Stimulated activated naive B cell treated with anti-CD40 and anti-IgM and Interleukin-4, amounts not matched to agents 10 μg/mL and 1 μg/mL and 100 μg/mL, for 72 hours (primary cell): ENCODE results near the gene RNF121.
A peak's percentile ranks its signal among the peaks of the same experiment; 100 is the strongest.
"Not testable (repeated sequence)": the region's sequence is repeated elsewhere in the genome, so short reads cannot be mapped to it uniquely, and the experiment has no call there.

ENCODE experiments used
- ATAC-seq, 2 donors: fragments of 150-1000 bp; cut with Tn5 transposase; replicated peaks; 2 replicates each; pipeline ENCODE4 v1.10.0; 2021; ENCODE audit warnings: moderate library complexity in 1 of 2
- DNase-seq: peaks from one replicate; pipeline ENCODE4 v3.0.0; 2021
- H3K27ac Mint-ChIP-seq: one replicate; pipeline ENCODE4 v1.8.0; 2022; ENCODE audit warnings: mild to moderate bottlenecking, mixed read lengths
- H3K27me3 Mint-ChIP-seq, 2 donors: one replicate each; pipeline ENCODE4 v1.8.0; 2022; ENCODE audit warnings: mixed read lengths in 2 of 2
- H3K36me3 Mint-ChIP-seq, 2 donors: one replicate each; pipeline ENCODE4 v1.8.0; 2022; ENCODE audit warnings: mixed read lengths in 2 of 2, mild to moderate bottlenecking in 1 of 2
- H3K4me1 Mint-ChIP-seq, 2 donors: one replicate each; pipeline ENCODE4 v1.8.0; 2022; ENCODE audit warnings: mixed read lengths in 2 of 2, mild to moderate bottlenecking in 1 of 2
- H3K4me3 Mint-ChIP-seq, 2 donors: one replicate each; pipeline ENCODE4 v1.8.0; 2022; ENCODE audit warnings: mild to moderate bottlenecking in 2 of 2, mixed read lengths in 2 of 2, moderate library complexity in 1 of 2
- H3K9me3 Mint-ChIP-seq, 2 donors: one replicate each; pipeline ENCODE4 v1.8.0; 2022; ENCODE audit warnings: mixed read lengths in 2 of 2, mild to moderate bottlenecking in 1 of 2

RNF121 gene

DNA sequence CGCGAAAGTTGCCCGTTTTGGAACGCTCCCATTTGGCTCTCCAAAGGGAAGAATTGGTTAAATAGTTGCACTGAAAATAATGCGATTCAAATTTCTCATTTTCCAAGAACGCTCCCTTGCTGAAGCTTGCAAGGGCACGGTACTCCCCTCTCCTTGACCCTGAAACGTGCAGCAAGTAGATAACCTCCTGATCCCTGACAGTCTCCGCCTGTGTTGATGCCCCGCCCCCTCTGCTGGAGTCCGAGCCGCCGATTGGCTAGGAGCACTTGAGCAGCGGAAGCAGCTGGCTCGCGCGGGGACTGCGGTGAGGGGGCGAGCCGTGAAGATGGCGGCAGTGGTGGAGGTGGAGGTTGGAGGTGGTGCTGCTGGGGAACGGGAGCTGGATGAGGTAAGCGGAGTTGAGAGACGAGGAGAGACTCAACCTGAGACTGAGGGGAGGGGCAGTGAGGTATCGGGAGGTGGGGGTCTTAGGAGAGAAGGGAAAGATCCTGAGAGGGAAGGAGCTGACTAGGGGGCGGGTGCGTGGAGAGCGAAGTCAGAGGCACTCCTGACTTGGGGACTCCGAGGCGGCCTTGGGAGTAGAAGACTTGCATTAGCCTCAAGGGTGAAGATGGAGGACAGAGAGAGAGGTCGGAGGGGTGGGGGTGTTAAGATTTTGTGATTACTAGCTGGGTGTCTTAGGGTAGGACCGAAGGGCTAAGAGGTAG is at the start of gene RNF121:
RNF121 (plus strand) TSS at position 310 of the 707 bp plus-strand sequence; CDS start at position 326, 16 bp downstream.
- peaks cover 23 to 28% of the 10 kb centered on the region in 2 donors for H3K36me3 Mint-ChIP-seq
- peaks cover 26 to 42% of the 10 kb centered on the region in 2 donors for H3K4me1 Mint-ChIP-seq
- peak; percentile 82 to 87 for ATAC-seq
- DNase-seq, result peak; percentile 96
- peak within 1 kb of the TSS; percentile 92 to 96 for H3K4me3 Mint-ChIP-seq
- H3K27ac Mint-ChIP-seq, result peak within 1 kb of the TSS; percentile 100
- H3K9me3 Mint-ChIP-seq, result no peaks in the 10 kb centered on the region
- no peaks in the 10 kb centered on the region for H3K27me3 Mint-ChIP-seq

DNA sequence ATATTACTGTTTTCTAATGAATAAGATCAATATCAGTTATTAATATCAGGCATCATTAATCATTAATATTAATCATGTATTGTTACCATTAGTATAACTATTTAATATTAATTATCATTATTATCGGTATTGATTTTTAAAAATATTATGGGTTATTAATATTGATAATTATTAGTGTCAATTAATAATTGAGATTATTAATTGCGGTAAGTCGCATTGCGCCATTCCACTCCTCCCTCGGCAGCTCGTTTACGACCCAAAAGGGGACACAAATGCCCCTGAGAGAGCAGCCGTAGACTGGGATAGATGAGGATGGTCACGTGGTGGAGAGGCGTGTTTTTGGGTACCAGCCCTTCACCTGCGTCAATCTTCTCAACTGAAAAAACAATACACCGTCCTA is 43.0 kb upstream of the RNF121 start:
- not testable (repeated sequence) for H3K4me3 Mint-ChIP-seq, H3K9me3 Mint-ChIP-seq, ATAC-seq, DNase-seq, H3K27me3 Mint-ChIP-seq, H3K27ac Mint-ChIP-seq
- peaks cover 9 to 27% of the 10 kb centered on the region in 2 donors for H3K36me3 Mint-ChIP-seq
- peaks cover 6 to 11% of the 10 kb centered on the region in 2 donors for H3K4me1 Mint-ChIP-seq

DNA sequence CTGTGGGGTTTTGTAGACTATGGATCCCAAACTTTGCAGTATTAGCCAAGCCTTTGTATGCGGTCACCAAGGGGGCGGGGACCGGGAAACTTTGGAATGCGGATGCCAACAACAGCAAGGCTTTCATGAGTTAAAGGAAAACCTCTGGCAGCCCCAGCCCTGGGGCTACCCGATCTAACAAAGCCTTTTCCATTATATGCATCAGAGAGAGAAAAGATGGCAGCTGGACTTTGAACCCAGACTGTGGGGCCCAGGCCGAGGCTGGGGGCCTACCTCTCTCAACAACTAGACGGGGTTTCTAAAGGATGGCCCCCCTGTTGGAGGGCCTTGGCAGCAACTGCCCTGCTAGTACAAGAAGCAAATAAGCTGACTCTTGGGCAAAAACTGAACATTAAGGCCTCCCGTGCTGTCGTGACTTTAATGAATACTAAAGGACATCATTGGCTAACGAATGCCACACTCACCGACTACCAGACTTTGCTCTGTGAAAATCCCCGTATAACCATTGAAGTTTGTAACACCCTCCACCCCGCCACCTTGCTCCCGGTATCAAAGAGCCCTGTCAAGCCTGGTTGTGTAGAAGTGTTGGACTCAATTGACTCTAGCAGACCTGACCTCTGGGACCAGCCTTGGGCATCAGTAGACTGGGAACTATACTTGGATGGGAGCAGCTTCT is 40.4 kb upstream of the RNF121 start:
- not testable (repeated sequence) for H3K4me3 Mint-ChIP-seq, H3K9me3 Mint-ChIP-seq, H3K27ac Mint-ChIP-seq, ATAC-seq, H3K27me3 Mint-ChIP-seq, DNase-seq
- Mint-ChIP-seq H3K4me1 (peaks cover 6 to 11% of the 10 kb centered on the region in 2 donors), H3K36me3 (peaks cover 11 to 29% of the 10 kb centered on the region in 2 donors)

DNA sequence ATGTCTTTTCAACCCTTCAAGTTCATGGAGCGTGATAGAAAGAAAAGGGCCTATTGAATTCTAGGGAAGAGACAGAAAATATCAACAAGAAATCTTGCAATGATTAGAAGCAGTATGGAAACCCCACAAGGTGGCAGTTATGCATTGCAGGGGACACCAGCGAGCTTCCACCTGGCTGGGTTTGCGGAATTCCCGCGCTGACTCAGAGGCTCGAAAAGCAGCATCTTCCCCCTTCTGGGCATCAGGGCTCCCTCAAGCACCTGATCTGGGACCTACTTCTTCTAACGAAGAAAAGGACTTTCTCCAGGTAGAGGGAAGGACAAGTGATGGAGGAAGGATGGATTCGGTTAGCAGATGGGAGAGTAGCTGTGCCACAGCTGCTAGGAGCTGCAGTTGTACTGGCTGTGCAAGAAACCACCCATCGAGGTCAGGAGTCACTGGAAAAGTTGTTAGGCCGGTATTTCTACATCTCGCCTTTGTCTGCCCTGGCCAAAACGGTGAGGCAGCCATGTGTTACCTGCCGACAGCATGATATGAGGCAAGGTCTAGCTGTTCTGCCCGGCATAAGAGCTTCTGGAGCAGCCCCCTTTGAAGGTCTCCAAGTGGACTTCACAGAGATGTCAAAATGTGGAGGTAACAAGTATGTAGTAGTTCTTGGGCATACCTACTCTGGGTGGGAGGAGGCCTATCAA is 39.5 kb upstream of the RNF121 start:
- not testable (repeated sequence) for H3K27ac Mint-ChIP-seq, ATAC-seq
- peaks cover 16 to 38% of the 10 kb centered on the region in 2 donors for H3K36me3 Mint-ChIP-seq

DNA sequence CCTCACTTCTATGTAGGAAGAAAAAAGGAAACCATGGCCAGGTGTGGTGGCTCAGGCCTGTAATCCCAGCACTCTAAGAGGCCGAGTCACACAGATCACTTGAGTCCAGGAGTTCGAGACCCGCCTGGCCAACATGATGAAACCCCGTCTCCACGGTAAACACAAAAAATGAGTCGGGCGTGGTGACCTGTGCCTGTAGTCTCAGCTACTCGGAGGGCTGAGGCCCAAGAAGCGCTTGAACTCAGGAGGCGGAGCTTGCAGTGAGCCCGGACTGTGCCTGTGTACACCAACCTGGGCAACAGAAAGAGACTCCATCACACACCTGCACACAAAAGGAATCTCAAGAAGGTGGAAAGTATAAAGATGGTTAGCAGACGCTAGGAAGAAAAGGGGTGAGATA is 32.9 kb upstream of the RNF121 start:
- H3K4me3 Mint-ChIP-seq, result no peak overlapping the region
- ATAC-seq (no peak), DNase-seq (no peak)
- H3K9me3 Mint-ChIP-seq, result peaks cover 3 to 4% of the 10 kb centered on the region in 2 donors
- H3K4me1 Mint-ChIP-seq, result no peaks in the 10 kb centered on the region
- H3K36me3 Mint-ChIP-seq, result peaks cover 40 to 45% of the 10 kb centered on the region in 2 donors
- H3K27ac Mint-ChIP-seq, result no peak overlapping the region
- no peaks in the 10 kb centered on the region for H3K27me3 Mint-ChIP-seq

More for the DNA sequence above, 39.5 kb upstream of the RNF121 start:
- H3K9me3 Mint-ChIP-seq, H3K27me3 Mint-ChIP-seq, DNase-seq, H3K4me3 Mint-ChIP-seq: not testable (repeated sequence)
- peaks cover 6 to 11% of the 10 kb centered on the region in 2 donors for H3K4me1 Mint-ChIP-seq

DNA sequence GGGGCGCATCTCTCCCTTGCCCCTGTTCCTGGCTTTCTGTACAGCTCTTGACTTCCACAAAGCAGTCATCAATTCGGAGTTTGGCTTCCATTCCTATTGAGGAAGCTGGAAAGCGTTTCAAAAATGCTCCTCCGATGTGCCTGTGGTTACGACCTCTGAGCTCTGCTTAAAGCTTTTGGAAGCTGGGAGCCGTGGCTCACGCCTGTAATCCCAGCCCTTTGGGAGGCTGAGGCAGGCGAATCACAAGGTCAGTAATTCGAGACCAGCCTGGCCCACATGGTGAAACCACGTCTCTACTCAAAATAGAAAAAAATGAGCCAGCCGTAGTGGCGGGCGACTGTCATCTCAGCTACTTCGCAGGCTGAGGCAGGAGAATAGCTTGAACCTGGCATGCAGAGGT is 27.7 kb upstream of the RNF121 start:
- not testable (repeated sequence) for ATAC-seq, H3K9me3 Mint-ChIP-seq, H3K4me3 Mint-ChIP-seq, H3K27me3 Mint-ChIP-seq, H3K27ac Mint-ChIP-seq, DNase-seq, H3K4me1 Mint-ChIP-seq
- H3K36me3 Mint-ChIP-seq, result peaks cover 30 to 42% of the 10 kb centered on the region in 2 donors

DNA sequence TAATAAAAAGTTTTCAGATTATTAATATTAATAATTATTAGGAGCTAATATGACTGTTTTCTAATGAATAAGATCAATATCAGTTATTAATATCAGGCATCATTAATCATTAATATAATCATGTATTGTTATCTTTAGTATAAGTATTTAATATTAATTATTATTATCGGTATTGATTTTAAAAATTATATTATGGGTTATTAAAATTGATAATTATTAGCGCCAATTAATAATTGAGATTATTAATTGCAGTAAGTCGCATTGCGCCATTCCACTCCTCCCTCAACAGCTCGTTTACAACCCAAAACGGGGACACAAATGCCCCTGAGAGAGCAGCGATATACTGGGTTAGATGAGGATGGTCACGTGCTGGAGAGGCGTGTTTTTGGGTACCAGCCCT is 20.6 kb upstream of the RNF121 start:
- no peak overlapping the region for H3K27ac Mint-ChIP-seq
- peaks cover 25 to 38% of the 10 kb centered on the region in 2 donors for H3K36me3 Mint-ChIP-seq
- H3K27me3 Mint-ChIP-seq, result no peaks in the 10 kb centered on the region
- no peaks in the 10 kb centered on the region for H3K9me3 Mint-ChIP-seq
- no peak overlapping the region for H3K4me3 Mint-ChIP-seq
- H3K4me1 Mint-ChIP-seq, result peaks cover 11 to 12% of the 10 kb centered on the region in 2 donors
- ATAC-seq, result no peak
- DNase-seq, result no peak

DNA sequence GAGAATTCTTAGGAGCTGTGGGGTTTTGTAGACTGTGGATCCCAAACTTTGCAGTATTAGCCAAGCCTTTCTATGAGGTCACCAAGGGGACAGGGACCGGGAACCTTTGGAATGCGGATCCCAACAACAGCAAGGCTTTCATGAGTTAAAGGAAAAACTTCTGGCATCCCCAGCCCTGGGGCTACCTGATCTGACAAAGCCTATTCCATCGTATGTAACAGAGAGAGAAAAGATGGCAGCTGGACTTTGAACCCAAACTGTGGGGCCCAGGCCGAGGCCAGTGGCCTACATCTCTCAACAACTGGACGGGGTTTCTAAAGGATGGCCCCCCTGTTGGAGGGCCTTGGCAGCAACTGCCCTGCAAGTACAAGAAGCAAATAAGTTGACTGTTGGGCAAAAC is 18.1 kb upstream of the RNF121 start:
- H3K9me3 Mint-ChIP-seq, ATAC-seq, H3K27me3 Mint-ChIP-seq, H3K4me3 Mint-ChIP-seq, H3K27ac Mint-ChIP-seq, DNase-seq: not testable (repeated sequence)
- peaks cover 11 to 12% of the 10 kb centered on the region in 2 donors for H3K4me1 Mint-ChIP-seq
- peaks cover 34 to 49% of the 10 kb centered on the region in 2 donors for H3K36me3 Mint-ChIP-seq

DNA sequence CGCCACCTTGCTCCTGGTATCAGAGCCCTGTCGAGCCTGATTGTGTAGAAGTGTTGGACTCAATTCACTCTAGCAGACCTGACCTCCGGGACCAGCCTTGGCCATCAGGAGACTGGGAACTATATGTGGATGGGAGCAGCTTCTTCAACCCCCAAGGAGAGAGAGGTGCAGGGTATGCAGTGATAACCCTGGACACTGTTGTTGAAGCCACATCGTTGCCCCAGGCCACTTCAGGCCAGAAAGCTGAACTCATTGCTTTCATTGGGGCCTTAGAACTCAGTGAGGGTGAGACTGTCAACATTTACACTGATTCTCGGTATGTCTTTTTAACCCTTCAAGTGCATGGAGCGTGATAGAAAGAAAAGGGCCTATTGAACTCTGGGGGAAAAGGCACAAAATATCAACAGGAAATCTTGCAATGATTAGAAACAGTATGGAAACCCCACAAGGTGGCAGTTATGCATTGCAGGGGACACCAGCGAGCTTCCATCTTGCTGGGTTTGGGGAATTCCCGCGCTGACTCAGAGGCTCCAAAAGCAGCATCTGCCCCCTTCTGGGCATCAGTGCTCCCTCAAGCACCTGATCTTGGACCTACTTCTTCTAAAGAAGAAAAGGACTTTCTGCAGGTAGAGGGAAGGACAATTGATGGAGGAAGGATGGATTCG is 17.4 kb upstream of the RNF121 start:
- DNase-seq, result peak; percentile 59
- not testable (repeated sequence) for H3K27me3 Mint-ChIP-seq, ATAC-seq, H3K4me3 Mint-ChIP-seq, H3K9me3 Mint-ChIP-seq
- Mint-ChIP-seq H3K36me3 (peaks cover 39 to 55% of the 10 kb centered on the region in 2 donors), H3K4me1 (peaks cover 11 to 12% of the 10 kb centered on the region in 2 donors), H3K27ac (peak overlapping the region; percentile 37)

DNA sequence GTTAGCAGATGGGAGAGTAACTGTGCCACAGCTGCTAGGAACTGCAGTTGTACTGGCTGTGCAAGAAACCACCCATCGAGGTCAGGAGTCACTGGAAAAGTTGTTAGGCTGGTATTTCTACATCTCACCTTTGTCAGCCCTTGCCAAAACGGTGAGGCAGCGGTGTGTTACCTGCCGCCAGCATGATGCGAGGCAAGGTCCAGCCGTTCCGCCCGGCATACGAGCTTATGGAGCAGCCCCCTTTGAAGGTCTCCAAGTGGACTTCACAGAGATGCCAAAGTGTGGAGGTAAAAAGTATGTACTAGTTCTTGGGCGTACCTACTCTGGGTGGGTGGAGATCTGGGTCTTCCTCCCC is 16.9 kb upstream of the RNF121 start:
- H3K27me3 Mint-ChIP-seq, H3K9me3 Mint-ChIP-seq, ATAC-seq, DNase-seq, H3K4me3 Mint-ChIP-seq: not testable (repeated sequence)
- H3K27ac Mint-ChIP-seq, result peak overlapping the region; percentile 3
- H3K4me1 Mint-ChIP-seq, result peaks cover 11 to 12% of the 10 kb centered on the region in 2 donors
- peaks cover 40 to 58% of the 10 kb centered on the region in 2 donors for H3K36me3 Mint-ChIP-seq

DNA sequence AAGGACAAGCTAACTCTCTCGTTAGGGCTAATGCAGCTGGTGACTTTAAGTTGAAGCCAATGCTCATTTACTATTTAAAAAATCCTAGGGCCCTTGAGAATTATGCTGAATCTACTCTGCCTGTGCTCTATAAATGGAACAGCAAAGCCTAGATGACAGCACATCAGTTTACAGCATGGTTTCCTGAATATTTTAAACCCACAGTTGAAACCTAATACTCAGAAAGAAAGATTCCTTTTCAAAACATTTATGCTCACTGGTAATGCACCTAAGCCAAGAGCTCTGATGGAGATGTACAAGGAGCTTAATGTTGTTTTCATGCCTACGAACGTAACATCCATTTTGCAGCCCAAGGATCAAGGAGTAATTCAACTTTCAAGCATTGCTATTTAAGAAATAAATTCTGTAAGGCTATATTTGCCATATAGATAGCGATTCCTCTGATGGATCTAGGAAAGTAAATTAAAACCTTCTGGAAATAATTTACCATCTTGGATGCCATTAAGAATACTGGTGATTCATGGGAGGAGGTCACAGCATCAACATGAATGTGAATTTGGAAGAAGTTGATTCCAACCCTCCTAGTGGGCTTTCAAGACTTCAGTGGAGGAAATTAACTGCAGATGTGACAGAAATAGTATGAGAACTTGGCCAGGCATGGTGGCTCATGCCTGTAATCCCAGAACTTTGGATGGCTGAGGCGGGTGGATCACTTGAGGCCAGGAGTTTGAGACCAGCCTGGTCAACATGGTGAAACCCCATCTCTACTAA is 14.9 kb upstream of the RNF121 start:
- Mint-ChIP-seq H3K9me3 (no peaks in the 10 kb centered on the region), H3K4me1 (peaks cover 11 to 12% of the 10 kb centered on the region in 2 donors), H3K4me3 (no peak overlapping the region), H3K36me3 (peaks cover 42 to 57% of the 10 kb centered on the region in 2 donors), H3K27ac (no peak overlapping the region), H3K27me3 (no peaks in the 10 kb centered on the region)
- no peak for ATAC-seq
- DNase-seq, result no peak

DNA sequence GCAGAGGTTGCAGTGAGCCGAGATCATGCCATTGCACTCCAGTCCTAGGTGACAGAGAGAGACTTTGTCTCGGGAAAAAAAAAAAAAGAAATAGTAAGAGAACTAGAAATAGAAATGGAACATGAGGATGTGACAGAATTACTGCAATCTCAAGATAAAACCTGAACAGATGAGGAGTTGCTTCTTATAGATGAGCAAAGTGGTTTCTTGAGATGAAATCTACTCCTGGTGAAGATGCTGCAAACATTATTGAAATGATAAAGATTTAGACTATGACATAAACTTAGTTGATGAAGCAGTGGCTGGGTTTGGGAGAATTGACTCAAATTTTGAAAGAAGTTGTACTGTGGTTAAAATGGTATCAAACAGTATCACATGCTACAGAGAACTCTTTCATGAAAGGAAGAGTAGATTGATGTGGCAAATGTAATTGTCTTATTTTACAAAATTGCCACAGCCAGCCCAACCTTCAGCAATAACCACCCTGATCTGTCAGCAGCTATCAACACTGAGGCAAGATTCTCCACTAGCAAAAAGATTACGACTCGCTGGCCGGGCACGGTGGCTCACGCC is 14.1 kb upstream of the RNF121 start:
- Mint-ChIP-seq H3K9me3 (no peaks in the 10 kb centered on the region), H3K27ac (no peak overlapping the region), H3K4me1 (peaks cover 11 to 12% of the 10 kb centered on the region in 2 donors), H3K4me3 (no peak overlapping the region), H3K36me3 (peaks cover 42 to 57% of the 10 kb centered on the region in 2 donors), H3K27me3 (no peaks in the 10 kb centered on the region)
- no peak for DNase-seq
- ATAC-seq, result no peak

DNA sequence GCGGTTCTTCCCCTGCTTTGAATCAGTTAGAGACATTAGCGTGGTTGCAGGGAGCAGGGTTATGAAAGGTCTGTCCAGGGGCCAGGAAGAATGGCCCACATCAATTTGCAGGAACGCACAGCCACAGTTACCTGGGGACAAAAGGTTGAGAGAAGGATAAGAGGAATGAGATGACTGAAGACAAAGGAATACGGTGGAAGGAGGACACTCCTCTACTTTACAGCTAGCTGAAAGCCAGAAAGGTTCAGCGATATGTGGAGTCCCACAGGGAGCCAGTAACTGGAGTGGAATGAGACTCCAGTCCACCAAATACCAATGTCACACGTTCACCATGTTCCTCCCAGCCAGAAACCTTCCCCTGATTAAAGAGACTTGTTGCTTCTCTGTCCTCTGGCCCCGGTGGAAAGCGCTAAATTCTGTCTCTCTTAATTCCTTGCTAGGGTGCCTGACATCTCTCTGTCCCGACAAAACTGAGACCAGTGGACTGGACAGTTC is 11.2 kb upstream of the RNF121 start:
- Mint-ChIP-seq H3K27me3 (no peaks in the 10 kb centered on the region), H3K4me3 (no peak overlapping the region), H3K9me3 (no peaks in the 10 kb centered on the region), H3K4me1 (no peaks in the 10 kb centered on the region), H3K36me3 (peaks cover 38 to 41% of the 10 kb centered on the region in 2 donors), H3K27ac (no peak overlapping the region)
- DNase-seq, result no peak
- no peak for ATAC-seq
